ENCODE results near the gene SLC7A14.

- TF ChIP-seq EZH2 (IDR thresholded peaks at IDR 0.05; ENCODE audit: borderline replicate concordance, low read depth, low read length, poor library complexity, severe bottlenecking) (no peak), CTCF (conservative IDR thresholded peaks at IDR 0.05; ENCODE audit: low read depth, low read length) (no peak)
These were observed 147.0 kb downstream of the SLC7A14 start for GRCh38 chr3:170438836-170439235.

Measured in A673 (cell line).